Measurements from ENCODE around the gene MZT2B.

GRCh38 chr2:130165293-130166016, 16.6 kb upstream of the MZT2B start:
- TF ChIP-seq POLR2A (IDR thresholded peaks at IDR 0.05) (no peak), CTCF (IDR thresholded peaks at IDR 0.05) (no peak)

Measured in heart left ventricle (tissue), 13 donors.